Measurements from ENCODE around the gene PRDM11.

GRCh38 chr11:45108070-45109064 lies 38.1 kb upstream of the PRDM11 start:
- no peak for TF ChIP-seq CTCF (IDR thresholded peaks at IDR 0.05)
- TF ChIP-seq EP300 (IDR thresholded peaks at IDR 0.05): no peak
- no peak for TF ChIP-seq POLR2A (IDR thresholded peaks at IDR 0.05)
